Suprapubic skin (tissue), 4 donors: ENCODE data around the gene FAM193A.

Source experiments
- EP300 ChIP-seq: sonication (generic); formaldehyde crosslinking; IDR thresholded peaks from one replicate; pipeline ENCODE4 v1.6.1; 2017; ENCODE audit warnings: antibody characterized with exemption
- POLR2AphosphoS5 ChIP-seq, 3 donors: sonication (generic); formaldehyde crosslinking; IDR thresholded peaks; one replicate each; pipeline ENCODE4 v1.6.1; 2017; ENCODE audit warnings: antibody characterized with exemption in 3 of 3
- TF ChIP-seq, protein P1 (sequence below), 2 donors: fragments of 200-600 bp in 1 of 2; fragments of 450-650 bp in 1 of 2; sonication (generic) in 1 of 2; IDR thresholded peaks; one replicate each; pipeline ENCODE4 v1.5.1; 2016 to 2019; ENCODE audit warnings: antibody characterized with exemption in 2 of 2, mild to moderate bottlenecking in 1 of 2, moderate library complexity in 1 of 2

- TF ChIP-seq, protein P1, sequence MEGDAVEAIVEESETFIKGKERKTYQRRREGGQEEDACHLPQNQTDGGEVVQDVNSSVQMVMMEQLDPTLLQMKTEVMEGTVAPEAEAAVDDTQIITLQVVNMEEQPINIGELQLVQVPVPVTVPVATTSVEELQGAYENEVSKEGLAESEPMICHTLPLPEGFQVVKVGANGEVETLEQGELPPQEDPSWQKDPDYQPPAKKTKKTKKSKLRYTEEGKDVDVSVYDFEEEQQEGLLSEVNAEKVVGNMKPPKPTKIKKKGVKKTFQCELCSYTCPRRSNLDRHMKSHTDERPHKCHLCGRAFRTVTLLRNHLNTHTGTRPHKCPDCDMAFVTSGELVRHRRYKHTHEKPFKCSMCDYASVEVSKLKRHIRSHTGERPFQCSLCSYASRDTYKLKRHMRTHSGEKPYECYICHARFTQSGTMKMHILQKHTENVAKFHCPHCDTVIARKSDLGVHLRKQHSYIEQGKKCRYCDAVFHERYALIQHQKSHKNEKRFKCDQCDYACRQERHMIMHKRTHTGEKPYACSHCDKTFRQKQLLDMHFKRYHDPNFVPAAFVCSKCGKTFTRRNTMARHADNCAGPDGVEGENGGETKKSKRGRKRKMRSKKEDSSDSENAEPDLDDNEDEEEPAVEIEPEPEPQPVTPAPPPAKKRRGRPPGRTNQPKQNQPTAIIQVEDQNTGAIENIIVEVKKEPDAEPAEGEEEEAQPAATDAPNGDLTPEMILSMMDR (IDR thresholded peaks at IDR 0.05), result no peak
- TF ChIP-seq POLR2AphosphoS5 (IDR thresholded peaks at IDR 0.05) (no peak), EP300 (no peak)
Measured at GRCh38 chr4:2714918-2715317, 178.5 kb downstream of the FAM193A start.
